A549 (cell line): ENCODE data around the gene PRKAG3. TPM values are rescaled to one million over a fixed set of nuclear protein-coding genes. Genes with fewer than 3 reads are reported as not detected.

ENCODE experiments used
- ATAC-seq, 2 experiments: fragments of 200-7000 bp in 1 of 2; fragments of >200 bp in 1 of 2; cut with Nextera tagmentation in 1 of 2; cut with Tn5 transposase in 1 of 2; 3 replicates each; pipeline versions ENCODE4 v1.8.0 to v1.9.1; 2018 to 2020; ENCODE audit warnings: mild to moderate bottlenecking in 1 of 2, moderate library complexity in 1 of 2
- CTCF ChIA-PET: fragments of 300-600 bp; sonication (Branson Sonifier 250); formaldehyde crosslinking; extraction: SDS; loops from one replicate; lab custom pipeline; 2021; ENCODE audit warnings: antibody characterized with exemption, inconsistent platforms; lab: Yijun Ruan, JAX
- POLR2A ChIA-PET: fragments of 350-600 bp; formaldehyde crosslinking; extraction: SDS; loops from one replicate; lab custom pipeline; 2021; ENCODE audit warnings: antibody characterized with exemption, inconsistent platforms; lab: Yijun Ruan, JAX
- DNase-seq, 2 experiments: peaks; one replicate each; pipeline versions ENCODE4 v3.0.0 to v3.0.0-alpha.2; 2011 to 2016; ENCODE audit warnings: low read depth in 1 of 2, low spot score in 1 of 2
- FAIRE-seq: peaks from 2 replicates; lab custom pipeline; 2011; peaks lifted over from hg19 to GRCh38; lab: Jason Lieb, UNC
- H3K27ac ChIP-seq, 2 experiments: fragments of >200 bp; sonication (Bioruptor Twin); formaldehyde crosslinking; 3 replicates each; pipeline ENCODE4 v1.5.1; 2016 to 2017
- H3K4me1 ChIP-seq: fragments of >200 bp; sonication (Bioruptor Twin); formaldehyde crosslinking; 3 replicates; pipeline ENCODE4 v1.6.1; 2016
- H3K4me2 ChIP-seq: fragments of >200 bp; sonication (Bioruptor Twin); formaldehyde crosslinking; 3 replicates; pipeline ENCODE4 v1.6.1; 2016
- H3K4me3 ChIP-seq: fragments of >200 bp; sonication (Bioruptor Twin); formaldehyde crosslinking; 3 replicates; pipeline ENCODE4 v1.5.1; 2016
- H3K9me3 ChIP-seq: fragments of >200 bp; sonication (Bioruptor Twin); formaldehyde crosslinking; 3 replicates; pipeline ENCODE4 v1.6.1; 2016
- BCL3 ChIP-seq: fragments of >200 bp; sonication (Bioruptor Twin); formaldehyde crosslinking; IDR thresholded peaks from 3 replicates; pipeline ENCODE4 v1.6.1; 2016
- CBX2 ChIP-seq: fragments of 200-600 bp; sonication (generic); IDR thresholded peaks from 2 replicates; pipeline ENCODE4 v1.6.1; 2016; ENCODE audit warnings: low read depth, mild to moderate bottlenecking, borderline replicate concordance
- CBX8 ChIP-seq: fragments of 200-600 bp; sonication (generic); IDR thresholded peaks from 2 replicates; pipeline ENCODE4 v1.6.1; 2016
- CEBPB ChIP-seq, 2 experiments: fragments of >200 bp in 1 of 2; sonication (Bioruptor Twin) in 1 of 2; formaldehyde crosslinking in 1 of 2; IDR thresholded peaks; 2 replicates each; pipeline ENCODE4 v1.6.1; 2012 to 2016
- EHMT2 ChIP-seq: fragments of 200-600 bp; sonication (generic); IDR thresholded peaks from 2 replicates; pipeline ENCODE4 v1.6.1; 2016; ENCODE audit warnings: antibody characterized with exemption, low read depth, mild to moderate bottlenecking, moderate library complexity
- ESRRA ChIP-seq: fragments of 150-350 bp; IDR thresholded peaks from 2 replicates; pipeline ENCODE4 v1.6.1; 2014; ENCODE audit warnings: mild to moderate bottlenecking, low read length, borderline replicate concordance
- FOSB ChIP-seq: fragments of 250-450 bp; sonication (Bioruptor Pico); IDR thresholded peaks from 2 replicates; pipeline ENCODE4 v1.5.0; 2020; ENCODE audit warnings: mild to moderate bottlenecking, moderate library complexity
- HDAC2 ChIP-seq: fragments of 200-600 bp; sonication (generic); IDR thresholded peaks from 2 replicates; pipeline ENCODE4 v1.6.1; 2016
- HOXB5 ChIP-seq: fragments of 250-450 bp; sonication (Bioruptor Pico); IDR thresholded peaks from 2 replicates; pipeline ENCODE4 v1.5.0; 2020; ENCODE audit warnings: mild to moderate bottlenecking, moderate library complexity
- KDM1A ChIP-seq: fragments of 200-600 bp; sonication (generic); IDR thresholded peaks from 2 replicates; pipeline ENCODE4 v1.6.1; 2016; ENCODE audit warnings: low read depth, mild to moderate bottlenecking
- MYC ChIP-seq: IDR thresholded peaks from 2 replicates; pipeline ENCODE4 v1.6.1; 2012; ENCODE audit warnings: mild to moderate bottlenecking, inconsistent platforms, low read length, improper control_type of control experiment, borderline replicate concordance
- NFE2L2 ChIP-seq: fragments of 150-350 bp; conservative IDR thresholded peaks from 2 replicates; pipeline ENCODE4 v1.6.1; 2014; ENCODE audit warnings: low read length
- PBX3 ChIP-seq: IDR thresholded peaks from 2 replicates; pipeline ENCODE4 v1.6.1; 2012
- RAD21 ChIP-seq, 2 experiments: fragments of >200 bp in 1 of 2; sonication (Bioruptor Twin) in 1 of 2; formaldehyde crosslinking in 1 of 2; IDR thresholded peaks in 1 of 2; conservative IDR thresholded peaks in 1 of 2; 2 replicates in 1 of 2; 3 replicates in 1 of 2; pipeline ENCODE4 v1.6.1; 2012 to 2018; ENCODE audit warnings: inconsistent platforms in 1 of 2
- RARB ChIP-seq: fragments of 250-450 bp; sonication (Bioruptor Pico); IDR thresholded peaks from 2 replicates; pipeline ENCODE4 v1.8.0; 2021; ENCODE audit warnings: mild to moderate bottlenecking, moderate library complexity
- RFX5 ChIP-seq: fragments of 450-650 bp; IDR thresholded peaks from 2 replicates; pipeline ENCODE4 v1.7.1; 2014; ENCODE audit warnings: antibody characterized with exemption, mild to moderate bottlenecking, moderate library complexity
- TP53 ChIP-seq: fragments of 250-450 bp; sonication (Bioruptor Pico); IDR thresholded peaks from 2 replicates; pipeline ENCODE4 v1.5.0; 2021; ENCODE audit warnings: mild to moderate bottlenecking, moderate library complexity
- ZC3H11A ChIP-seq: fragments of 450-650 bp; IDR thresholded peaks from 2 replicates; pipeline ENCODE4 v1.6.1; 2014; ENCODE audit warnings: antibody characterized with exemption, mild to moderate bottlenecking
- ZNF302 ChIP-seq: fragments of 250-450 bp; sonication (Bioruptor Pico); IDR thresholded peaks from 2 replicates; pipeline ENCODE4 v1.9.0; 2021; ENCODE audit warnings: inconsistent platforms, mild to moderate bottlenecking, moderate library complexity
- WGBS: methylation state at CpG from one replicate; pipeline ENCODE4 v1.1.6; 2017; ENCODE audit errors: missing lambda C conversion rate; 5-methylcytosine and 5-hydroxymethylcytosine counted together
- polyA plus RNA-seq, 4 experiments: library from polyadenylated mRNA; depleted of rRNA in 3 of 4; stranded (reverse); fragments of >200 nt; fragmentation: RNase III in 1 of 4; extraction: RNeasy Plus Mini Kit Qiagen cat#74134 plus additional on column Dnase treatment in 1 of 4; gene quantifications; 2 replicates in 3 of 4; 3 replicates in 1 of 4; pipeline ENCODE4 v1.2.3, GENCODE V29; 2011 to 2017
- TF ChIP-seq, protein P1 (sequence below): fragments of >200 bp; sonication (Bioruptor Twin); formaldehyde crosslinking; IDR thresholded peaks from 2 replicates; pipeline ENCODE4 v1.6.1; 2016
- TF ChIP-seq, protein P2 (sequence below): IDR thresholded peaks from 2 replicates; pipeline ENCODE4 v1.6.1; 2012

PRKAG3 gene
- polyA plus RNA-seq, 2 of the 4 experiments (the other 2 are of a cell fraction), result not detected

- Histone ChIP-seq H3K4me3 (no peak overlapping the region), H3K4me2 (no peak overlapping the region), H3K27ac (no peak overlapping the region), H3K9me3 (no peaks in the 10 kb centered on the region)
- ATAC-seq (no peak), FAIRE-seq (no peak)
- CTCF ChIA-PET, result interaction anchor here (0.7 kb wide), 1 partner anchor 51 kb away, joined by 3 read pairs; no protein-coding TSS in a partner anchor
- no peak for TF ChIP-seq ZNF302 (CRISPR knock-in tag)
- TF ChIP-seq, all 56 proteins: peak for 0
- no peak for DNase-seq
- no peaks in the 10 kb centered on the region for H3K4me1 ChIP-seq
- POLR2A ChIA-PET, result no interaction called here
- WGBS, result 76% methylated on average over 4 of the region's 4 CpGs
Observed at GRCh38 chr2:218796691-218797090, 34.9 kb downstream of the PRKAG3 start.

DNA sequence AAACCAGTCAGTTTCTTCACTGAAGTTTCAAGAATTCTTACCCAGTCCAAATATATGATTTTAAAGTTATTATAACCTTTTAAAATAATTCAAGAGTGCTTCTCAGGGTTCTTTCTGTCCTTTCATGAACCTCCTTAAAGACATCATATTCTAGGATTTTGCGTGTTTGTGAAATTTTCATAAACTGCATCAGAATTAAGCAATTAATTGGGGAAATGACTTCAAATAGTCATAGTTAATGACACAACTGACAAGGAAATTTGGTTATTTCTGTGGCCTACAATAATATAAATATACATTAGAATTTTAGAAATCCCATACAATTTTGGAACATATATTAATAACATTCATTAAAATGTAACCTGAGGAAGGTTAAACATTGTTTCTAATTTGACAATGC lies 39.2 kb downstream of the PRKAG3 start:
- H3K27ac ChIP-seq, result no peak overlapping the region
- no peak overlapping the region for H3K4me3 ChIP-seq
- H3K4me1 ChIP-seq, result no peaks in the 10 kb centered on the region
- no peak for DNase-seq
- no peak overlapping the region for H3K4me2 ChIP-seq
- ChIA-PET CTCF (no interaction called here), POLR2A (no interaction called here)
- TF ChIP-seq PBX3, result no peak
- TF ChIP-seq, protein P1, sequence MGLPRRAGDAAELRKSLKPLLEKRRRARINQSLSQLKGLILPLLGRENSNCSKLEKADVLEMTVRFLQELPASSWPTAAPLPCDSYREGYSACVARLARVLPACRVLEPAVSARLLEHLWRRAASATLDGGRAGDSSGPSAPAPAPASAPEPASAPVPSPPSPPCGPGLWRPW, result no peak
- TF ChIP-seq HDAC2, result no peak
- TF ChIP-seq CBX2, result no peak
- no peak for TF ChIP-seq CBX8
- TF ChIP-seq HOXB5 (CRISPR knock-in tag), result no peak
- no peak for TF ChIP-seq ZC3H11A
- no peak for TF ChIP-seq CEBPB (IDR thresholded peaks at IDR 0.05)
- TF ChIP-seq FOSB (CRISPR knock-in tag), result no peak
- TF ChIP-seq TP53, result no peak
- TF ChIP-seq MYC, result no peak
- no peaks in the 10 kb centered on the region for H3K9me3 ChIP-seq
- no peak for FAIRE-seq
- WGBS, result 88% methylated on average over 1 of the region's 1 CpG
- no peak for ATAC-seq

DNA sequence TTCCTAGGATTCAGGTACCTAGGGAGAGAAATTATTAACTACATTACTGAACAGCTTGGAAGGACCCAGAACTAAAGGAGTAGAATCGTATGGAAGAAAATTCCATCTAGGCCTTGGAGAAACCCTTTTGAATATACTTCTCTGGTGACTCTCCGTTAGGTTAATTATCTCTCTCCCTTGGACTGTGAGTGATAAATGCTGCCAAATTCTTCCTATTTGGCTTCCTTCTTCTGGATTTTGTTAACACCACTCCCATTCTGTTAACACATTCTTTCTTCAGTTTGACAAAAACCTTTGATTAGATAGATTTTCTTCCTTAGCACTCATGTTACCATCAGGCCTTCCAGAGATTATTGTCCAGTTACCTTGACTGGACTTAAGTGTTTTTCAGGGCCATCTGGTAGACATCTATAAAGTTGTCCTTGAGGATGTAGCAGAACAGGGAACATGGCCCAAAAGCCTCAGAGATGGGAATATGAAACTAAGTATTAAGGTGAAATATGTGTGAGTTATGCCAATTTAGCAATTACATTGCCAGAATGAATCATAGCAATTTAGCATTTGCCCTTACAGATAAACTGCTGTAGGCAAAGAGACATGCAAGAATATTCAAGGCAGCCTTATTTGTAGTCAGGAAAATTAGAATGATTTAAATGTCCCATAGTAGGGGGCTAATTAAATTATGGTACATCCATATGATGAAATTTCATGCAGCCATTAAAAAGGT lies 42.9 kb downstream of the PRKAG3 start:
- ChIA-PET POLR2A (no interaction called here), CTCF (interaction anchor here (1.4 kb wide), 1 partner anchor 101 kb away, joined by 3 read pairs; no protein-coding TSS in a partner anchor)
- Histone ChIP-seq H3K9me3 (no peaks in the 10 kb centered on the region), H3K4me3 (no peak overlapping the region), H3K27ac (no peak overlapping the region), H3K4me2 (no peak overlapping the region), H3K4me1 (no peaks in the 10 kb centered on the region)
- ATAC-seq, result no peak
- no peak for FAIRE-seq
- TF ChIP-seq ZC3H11A (no peak), ESRRA (no peak), CBX2 (no peak), NFE2L2 (no peak), RARB (CRISPR knock-in tag) (no peak), MYC (no peak), KDM1A (no peak), CBX8 (no peak), EHMT2 (no peak)
- TF ChIP-seq, protein P2, sequence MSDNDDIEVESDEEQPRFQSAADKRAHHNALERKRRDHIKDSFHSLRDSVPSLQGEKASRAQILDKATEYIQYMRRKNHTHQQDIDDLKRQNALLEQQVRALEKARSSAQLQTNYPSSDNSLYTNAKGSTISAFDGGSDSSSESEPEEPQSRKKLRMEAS, result no peak
- DNase-seq, result no peak
- 77% methylated on average over 2 of the region's 2 CpGs for WGBS

GRCh38 chr2:218786133-218786532 lies 45.5 kb downstream of the PRKAG3 start:
- 32% methylated on average over 2 of the region's 3 CpGs for WGBS
- no peaks in the 10 kb centered on the region for H3K4me1 ChIP-seq
- TF ChIP-seq NFE2L2 (no peak), BCL3 (no peak), RAD21 (conservative IDR thresholded peaks at IDR 0.05 in 1 of 2, IDR thresholded peaks at IDR 0.05 in 1 of 2) (no peak), RFX5 (no peak)
- TF ChIP-seq, all 56 proteins: peak for 0
- ChIA-PET POLR2A (no interaction called here), CTCF (interaction anchor here (0.6 to 1.6 kb wide), 4 partner anchors 11 to 99 kb away, joined by 3 to 6 read pairs (median 4); no protein-coding TSS in a partner anchor)
- H3K9me3 ChIP-seq, result no peaks in the 10 kb centered on the region
- H3K4me3 ChIP-seq, result no peak overlapping the region
- FAIRE-seq (no peak), ATAC-seq (no peak), DNase-seq (no peak)
- H3K27ac ChIP-seq, result no peak overlapping the region
- no peak overlapping the region for H3K4me2 ChIP-seq
